NCI-H345 (cell line): ENCODE results near the gene OPN5.

Experiments
- DNase-seq: peaks from one replicate; lab custom pipeline; 2025; lab: John Stamatoyannopoulos, UW

Gene OPN5

GRCh38 chr6:47859175-47859574 lies 77.3 kb downstream of the OPN5 start:
- DNase-seq = no peak

GRCh38 chr6:47862731-47863130 lies 80.9 kb downstream of the OPN5 start:
- DNase-seq = no peak

GRCh38 chr6:47865206-47865605 lies 83.4 kb downstream of the OPN5 start:
- DNase-seq = no peak

GRCh38 chr6:47875593-47875992 lies 93.8 kb downstream of the OPN5 start:
- DNase-seq = no peak
